HL-60/S4 (cell line): ENCODE measurements around the gene HCLS1.
"Not testable (repeated sequence)": the region's sequence is repeated elsewhere in the genome, so short reads cannot be mapped to it uniquely, and the experiment has no call there.

ENCODE experiments used
- in situ Hi-C: fragments of 300-500 bp; cut with MboI; formaldehyde crosslinking; loops from 2 replicates; pipeline ENCODE4 v1.14.3; 2022; ENCODE audit warnings: low sequenced_read_pairs

HCLS1 gene

GRCh38 chr3:121660356-121661171, at the start of gene HCLS1:
TSS of gene HCLS1 (minus strand) at chr3:121660903. CDS start at chr3:121658347, 2,556 bp downstream.
- in situ Hi-C loops: no loop called here

GRCh38 chr3:121710347-121710746, 49.6 kb upstream of the HCLS1 start:
- in situ Hi-C loops: no loop called here

- in situ Hi-C loops: no loop called here
These were observed 47.0 kb upstream of the HCLS1 start for GRCh38 chr3:121707531-121708273.

GRCh38 chr3:121705541-121705940, 44.8 kb upstream of the HCLS1 start:
- in situ Hi-C loops: no loop called here

GRCh38 chr3:121703973-121704372, 43.3 kb upstream of the HCLS1 start:
- in situ Hi-C loops: no loop called here

- in situ Hi-C loops: no loop called here
These were observed 38.2 kb upstream of the HCLS1 start for GRCh38 chr3:121698901-121699300.

- in situ Hi-C loops: no loop called here
These were observed 37.8 kb upstream of the HCLS1 start for GRCh38 chr3:121698476-121698875.

GRCh38 chr3:121696186-121696585, 35.5 kb upstream of the HCLS1 start:
- in situ Hi-C loops: no loop called here

- in situ Hi-C loops: no loop called here
These were observed 31.5 kb upstream of the HCLS1 start for GRCh38 chr3:121692010-121692699.

GRCh38 chr3:121690777-121691405, 30.2 kb upstream of the HCLS1 start:
- in situ Hi-C loops: no loop called here

- in situ Hi-C loops: not testable (repeated sequence)
These were observed 28.0 kb upstream of the HCLS1 start for GRCh38 chr3:121688747-121689146.

GRCh38 chr3:121681792-121682191, 21.1 kb upstream of the HCLS1 start:
- in situ Hi-C loops: no loop called here

GRCh38 chr3:121677141-121677540, 16.4 kb upstream of the HCLS1 start:
- in situ Hi-C loops: no loop called here

GRCh38 chr3:121670676-121671075, 10.0 kb upstream of the HCLS1 start:
- in situ Hi-C loops: no loop called here

- in situ Hi-C loops: no loop called here
These were observed 6.6 kb upstream of the HCLS1 start for GRCh38 chr3:121667333-121667732.

- in situ Hi-C loops: no loop called here
These were observed 4.8 kb upstream of the HCLS1 start for GRCh38 chr3:121665488-121665887.

- in situ Hi-C loops: no loop called here
These were observed 2.6 kb upstream of the HCLS1 start for GRCh38 chr3:121663171-121663847.

GRCh38 chr3:121662742-121663141, 2.0 kb upstream of the HCLS1 start:
- in situ Hi-C loops: no loop called here

- in situ Hi-C loops: no loop called here
These were observed 673 bp upstream of the HCLS1 start for GRCh38 chr3:121661376-121661775.

- in situ Hi-C loops: no loop called here
These were observed 1.1 kb downstream of the HCLS1 start for GRCh38 chr3:121659586-121659985.
